PC-9 (cell line): ENCODE measurements around the gene DEPP1. TPM values are rescaled to one million over a fixed set of nuclear protein-coding genes. Genes with fewer than 3 reads are reported as not detected.

ENCODE experiments used
- BruUV-seq: library from RNA; stranded (reverse); fragments of 400-500 nt; replicated peaks from 2 replicates; lab custom pipeline; 2021; lab: Mats Ljungman, UMichigan
- CTCF ChIA-PET: fragments of 300-600 bp; sonication (Branson Sonifier 250); formaldehyde crosslinking; loops from one replicate; lab custom pipeline; 2022; ENCODE audit warnings: antibody characterized with exemption; lab: Charles Lee
- POLR2A ChIA-PET: fragments of 300-600 bp; sonication (Branson Sonifier 250); formaldehyde crosslinking; loops from one replicate; lab custom pipeline; 2022; ENCODE audit warnings: antibody characterized with exemption; ENCODE audit not compliant: unreplicated experiment; lab: Charles Lee
- DNase-seq, 2 experiments: peaks; one replicate each; pipeline versions ENCODE4 v3.0.0 to v3.0.0-alpha.2; 2015 to 2022; ENCODE audit warnings: mixed read lengths in 1 of 2
- H2AFZ ChIP-seq: fragments of 200-600 bp; sonication (generic); 2 replicates; pipeline ENCODE4 v1.8.1; 2017; ENCODE audit warnings: antibody characterized with exemption
- H3F3A ChIP-seq: fragments of 200-600 bp; sonication (generic); 2 replicates; pipeline ENCODE4 v1.8.1; 2017; ENCODE audit warnings: antibody characterized with exemption, mild to moderate bottlenecking, low read depth; ENCODE audit not compliant: insufficient read depth
- H3K27ac ChIP-seq: fragments of 200-600 bp; sonication (generic); 2 replicates; pipeline ENCODE4 v1.6.1; 2016; ENCODE audit warnings: mixed run types
- H3K27me3 ChIP-seq: fragments of 200-600 bp; sonication (generic); 2 replicates; pipeline ENCODE4 v1.6.1; 2016; ENCODE audit warnings: low read depth, mixed run types; ENCODE audit not compliant: insufficient read depth
- H3K36me3 ChIP-seq: fragments of 200-600 bp; sonication (generic); 2 replicates; pipeline ENCODE4 v1.6.1; 2016; ENCODE audit warnings: low read depth, mixed run types
- H3K4me1 ChIP-seq: fragments of 200-600 bp; sonication (generic); replicated peaks from 2 replicates; pipeline ENCODE4 v1.6.1; 2016; ENCODE audit warnings: mixed run types; ENCODE audit not compliant: insufficient read depth
- H3K4me2 ChIP-seq: fragments of 200-600 bp; sonication (generic); 2 replicates; pipeline ENCODE4 v1.6.1; 2017; ENCODE audit warnings: mixed run types
- H3K4me3 ChIP-seq: fragments of 200-600 bp; sonication (generic); 2 replicates; pipeline ENCODE4 v1.6.1; 2016; ENCODE audit warnings: mixed run types
- H3K79me2 ChIP-seq: fragments of 200-600 bp; sonication (generic); 2 replicates; pipeline ENCODE4 v1.6.1; 2017; ENCODE audit warnings: low read depth, mixed run types
- H3K9me2 ChIP-seq: fragments of 200-600 bp; sonication (generic); 2 replicates; pipeline ENCODE4 v1.8.1; 2017; ENCODE audit warnings: mild to moderate bottlenecking; ENCODE audit not compliant: insufficient read depth
- H3K9me3 ChIP-seq: fragments of 200-600 bp; sonication (generic); 2 replicates; pipeline ENCODE4 v1.8.1; 2016; ENCODE audit warnings: low read depth; ENCODE audit not compliant: insufficient read depth
- H4K20me1 ChIP-seq: fragments of 200-600 bp; sonication (generic); 2 replicates; pipeline ENCODE4 v1.8.1; 2017; ENCODE audit not compliant: insufficient read depth
- CTCF ChIP-seq: fragments of 200-600 bp; sonication (generic); conservative IDR thresholded peaks from 2 replicates; pipeline ENCODE4 v1.6.1; 2017; ENCODE audit warnings: mixed run types, antibody characterized with exemption, mild to moderate bottlenecking, moderate library complexity
- EZH2 ChIP-seq: fragments of 200-600 bp; sonication (generic); IDR thresholded peaks from 2 replicates; pipeline ENCODE4 v1.8.0; 2017; ENCODE audit warnings: antibody characterized with exemption, low read depth
- intact Hi-C: fragments of 100-400 bp; cut with micrococcal nuclease; formaldehyde crosslinking; loops from one replicate; pipeline ENCODE4 v1.10.0; 2022; ENCODE audit not compliant: unreplicated experiment
- total RNA-seq: library from RNA; stranded (reverse); gene quantifications from 2 replicates; pipeline ENCODE4 v1.2.3, GENCODE V29; 2021

The DEPP1 gene
- total RNA-seq, 1 experiment from 2014 or later = 13.2 TPM

GRCh38 chr10:44981172-44982113 lies 2.8 kb upstream of the DEPP1 start:
- Histone ChIP-seq H3K79me2 (peaks cover 21% of the 10 kb centered on the region), H3K27ac (peak overlapping the region; percentile 92), H4K20me1 (peaks cover 4% of the 10 kb centered on the region; the same call in 1 of the 2 replicates), H3K4me2 (peak overlapping the region; percentile 81), H3K9me2 (no peaks in the 10 kb centered on the region), H3F3A (peaks cover 24% of the 10 kb centered on the region; the same call in 1 of the 2 replicates), H3K9me3 (no peaks in the 10 kb centered on the region), H3K4me3 (peak overlapping the region; percentile 30; the same call in 1 of the 2 replicates), H3K27me3 (no peaks in the 10 kb centered on the region), H3K36me3 (no peaks in the 10 kb centered on the region), H3K4me1 (peaks cover 67% of the 10 kb centered on the region), H2AFZ (peak overlapping the region; percentile 74)
- intact Hi-C loops = loop anchor here (1.0 kb wide), 1 partner anchor 15 kb away; no protein-coding TSS in a partner anchor
- DNase-seq = peak; percentile 65 to 91
- TF ChIP-seq EZH2 (no peak), CTCF (no peak)
- CTCF ChIA-PET = interaction anchor here (1.4 kb wide), 1 partner anchor 20 kb away, joined by 6 read pairs; no protein-coding TSS in a partner anchor
- TSS peak; percentile 35 for BruUV-seq
- POLR2A ChIA-PET = interaction anchor here (0.6 to 1.0 kb wide), 2 partner anchors 13 to 20 kb away, joined by 5 to 10 read pairs; no protein-coding TSS in a partner anchor

GRCh38 chr10:44980309-44981171 lies 1.9 kb upstream of the DEPP1 start:
- Histone ChIP-seq H3K79me2 (peaks cover 22% of the 10 kb centered on the region), H3K9me3 (no peaks in the 10 kb centered on the region), H3K27me3 (no peaks in the 10 kb centered on the region), H3F3A (peaks cover 30% of the 10 kb centered on the region; the same call in 1 of the 2 replicates), H3K27ac (peak overlapping the region; percentile 92), H3K9me2 (no peaks in the 10 kb centered on the region), H3K4me2 (peak overlapping the region; percentile 81), H3K36me3 (no peaks in the 10 kb centered on the region), H2AFZ (0 out of 2 replicates have a peak overlapping the region, but pooled peaks have one; percentile 8), H4K20me1 (peaks cover 9% of the 10 kb centered on the region), H3K4me3 (peak overlapping the region; percentile 30; the same call in 1 of the 2 replicates), H3K4me1 (peaks cover 76% of the 10 kb centered on the region)
- BruUV-seq = no TSS peak
- ChIA-PET POLR2A (interaction anchor here (0.6 to 1.0 kb wide), 2 partner anchors 14 to 21 kb away, joined by 5 to 10 read pairs; no protein-coding TSS in a partner anchor), CTCF (interaction anchor here (1.4 kb wide), 1 partner anchor 21 kb away, joined by 6 read pairs; no protein-coding TSS in a partner anchor)
- TF ChIP-seq CTCF (no peak), EZH2 (no peak)
- DNase-seq = no peak
- intact Hi-C loops = no loop called here
